H9 (cell line): Measurements from ENCODE around the gene RYR1. TPM values are rescaled to one million over a fixed set of nuclear protein-coding genes. Genes with fewer than 3 reads are reported as not detected.

Experiments used
- DNase-seq: peaks from one replicate; pipeline ENCODE4 v3.0.0-alpha.2; 2017
- H2AFZ ChIP-seq: one replicate; pipeline ENCODE4 v1.6.1; 2013; ENCODE audit warnings: mild to moderate bottlenecking, low read length, control low read depth, moderate library complexity
- H2AK5ac ChIP-seq: 2 replicates; pipeline ENCODE4 v1.6.1; 2013; ENCODE audit warnings: low read length, control low read depth, mixed read lengths; ENCODE audit not compliant: insufficient read length
- H2BK120ac ChIP-seq: one replicate; pipeline ENCODE4 v1.6.1; 2013; ENCODE audit warnings: low read depth, mild to moderate bottlenecking, low read length, control low read depth, inconsistent platforms; ENCODE audit not compliant: poor library complexity, severe bottlenecking
- H2BK12ac ChIP-seq: 2 replicates; pipeline ENCODE4 v1.6.1; 2013; ENCODE audit warnings: low read length, control low read depth, mixed read lengths, low read depth; ENCODE audit not compliant: insufficient read length
- H2BK15ac ChIP-seq: 2 replicates; pipeline ENCODE4 v1.6.1; 2013; ENCODE audit warnings: low read depth, low read length, control low read depth
- H2BK20ac ChIP-seq: one replicate; pipeline ENCODE4 v1.6.1; 2013; ENCODE audit warnings: low read depth, mild to moderate bottlenecking, low read length, control low read depth, inconsistent platforms; ENCODE audit not compliant: poor library complexity, severe bottlenecking
- H2BK5ac ChIP-seq: 2 replicates; pipeline ENCODE4 v1.6.1; 2013; ENCODE audit warnings: low read length, control low read depth, mixed read lengths; ENCODE audit not compliant: insufficient read length
- H3K14ac ChIP-seq: 2 replicates; pipeline ENCODE4 v1.6.1; 2013; ENCODE audit warnings: low read length, control low read depth; ENCODE audit not compliant: insufficient read depth
- H3K18ac ChIP-seq: 2 replicates; pipeline ENCODE4 v1.6.1; 2013; ENCODE audit warnings: low read depth, mild to moderate bottlenecking, mixed read lengths, low read length, control low read depth; ENCODE audit not compliant: insufficient read length
- H3K23ac ChIP-seq: 2 replicates; pipeline ENCODE4 v1.6.1; 2013; ENCODE audit warnings: low read length, control low read depth, mixed read lengths, low read depth; ENCODE audit not compliant: insufficient read length
- H3K23me2 ChIP-seq: 2 replicates; pipeline ENCODE4 v1.6.1; 2013; ENCODE audit warnings: low read depth, mild to moderate bottlenecking, mixed read lengths, low read length, control low read depth; ENCODE audit not compliant: insufficient read length, poor library complexity, severe bottlenecking
- H3K27ac ChIP-seq: 2 replicates; pipeline ENCODE4 v1.5.1; 2013; ENCODE audit warnings: low read length, control low read depth, mixed read lengths, low read depth; ENCODE audit not compliant: insufficient read length
- H3K27me3 ChIP-seq: 2 replicates; pipeline ENCODE4 v1.6.1; 2013; ENCODE audit warnings: low read length, control low read depth, inconsistent platforms; ENCODE audit not compliant: insufficient read depth
- H3K4ac ChIP-seq: 2 replicates; pipeline ENCODE4 v1.6.1; 2013; ENCODE audit warnings: low read depth, mild to moderate bottlenecking, control low read depth, inconsistent platforms, low read length, moderate library complexity
- H3K4me1 ChIP-seq: 2 replicates; pipeline ENCODE4 v1.6.1; 2013; ENCODE audit warnings: low read length, control low read depth, inconsistent platforms; ENCODE audit not compliant: insufficient read depth
- H3K4me2 ChIP-seq: 2 replicates; pipeline ENCODE4 v1.6.1; 2013; ENCODE audit warnings: low read length, control low read depth, mixed read lengths; ENCODE audit not compliant: insufficient read length, insufficient read depth
- H3K56ac ChIP-seq: 2 replicates; pipeline ENCODE4 v1.6.1; 2013; ENCODE audit warnings: low read depth, mild to moderate bottlenecking, mixed read lengths, low read length, control low read depth; ENCODE audit not compliant: insufficient read length
- H3K79me1 ChIP-seq: 2 replicates; pipeline ENCODE4 v1.6.1; 2013; ENCODE audit warnings: low read depth, mild to moderate bottlenecking, moderate library complexity, low read length, control low read depth, inconsistent platforms; ENCODE audit not compliant: insufficient read depth, poor library complexity, severe bottlenecking
- H3K79me2 ChIP-seq: 2 replicates; pipeline ENCODE4 v1.6.1; 2013; ENCODE audit warnings: low read length, control low read depth, inconsistent platforms; ENCODE audit not compliant: insufficient read depth
- H3K9ac ChIP-seq: 2 replicates; pipeline ENCODE4 v1.6.1; 2013; ENCODE audit warnings: low read length, control low read depth, mixed read lengths; ENCODE audit not compliant: insufficient read length; ENCODE audit errors: extremely low read depth
- H3K9me3 ChIP-seq: one replicate; pipeline ENCODE4 v1.6.1; 2013; ENCODE audit warnings: low read depth, low read length, inconsistent platforms; ENCODE audit not compliant: control insufficient read depth
- H3T11ph ChIP-seq: one replicate; pipeline ENCODE4 v1.6.1; 2013; ENCODE audit warnings: mild to moderate bottlenecking, low read length, control low read depth, inconsistent platforms
- H4K20me1 ChIP-seq: one replicate; pipeline ENCODE4 v1.6.1; 2013; ENCODE audit not compliant: control insufficient read depth, insufficient read length, insufficient read depth
- H4K5ac ChIP-seq: 2 replicates; pipeline ENCODE4 v1.6.1; 2013; ENCODE audit warnings: low read depth, mild to moderate bottlenecking, mixed read lengths, low read length, control low read depth; ENCODE audit not compliant: insufficient read length
- H4K8ac ChIP-seq: replicated peaks from 2 replicates; pipeline ENCODE4 v1.6.1; 2013; ENCODE audit warnings: low read length, control low read depth, mixed read lengths, low read depth; ENCODE audit not compliant: insufficient read length
- H4K91ac ChIP-seq: 2 replicates; pipeline ENCODE4 v1.6.1; 2013; ENCODE audit warnings: low read depth, mild to moderate bottlenecking, moderate library complexity, mixed read lengths, low read length, control low read depth; ENCODE audit not compliant: insufficient read length
- H3K27ac Mint-ChIP-seq, 3 experiments: 2 replicates in 2 of 3; 3 replicates in 1 of 3; pipeline ENCODE4 v1.8.0; 2020 to 2021; ENCODE audit warnings: mixed read lengths in 3 of 3, mild to moderate bottlenecking in 1 of 3, moderate library complexity in 1 of 3
- H3K27me3 Mint-ChIP-seq: 2 replicates; pipeline ENCODE4 v1.8.0; 2021; ENCODE audit warnings: low read depth, mild to moderate bottlenecking, moderate library complexity, mixed read lengths
- H3K36me3 Mint-ChIP-seq, 3 experiments: 2 replicates in 2 of 3; 3 replicates in 1 of 3; pipeline ENCODE4 v1.8.0; 2020 to 2021; ENCODE audit warnings: low read depth in 3 of 3, mixed read lengths in 3 of 3; ENCODE audit not compliant: insufficient read depth in 1 of 3
- H3K4me1 Mint-ChIP-seq, 2 experiments: 2 replicates each; pipeline ENCODE4 v1.8.0; 2020; ENCODE audit warnings: mixed read lengths in 2 of 2
- H3K4me3 Mint-ChIP-seq, 2 experiments: 2 replicates in 1 of 2; 3 replicates in 1 of 2; pipeline ENCODE4 v1.8.0; 2020 to 2021; ENCODE audit warnings: mild to moderate bottlenecking in 2 of 2, mixed read lengths in 2 of 2, moderate library complexity in 1 of 2
- H3K9me3 Mint-ChIP-seq, 2 experiments: 2 replicates in 1 of 2; 3 replicates in 1 of 2; pipeline ENCODE4 v1.8.0; 2020; ENCODE audit warnings: mild to moderate bottlenecking in 2 of 2, mixed read lengths in 2 of 2, moderate library complexity in 1 of 2
- WGBS: extraction: QIAGEN DNeasy Blood & Tissue Kit; methylation state at CpG from one replicate; pipeline ENCODE4 v1.1.7; 2013; ENCODE audit warnings: missing lambda C conversion rate, low lambda C conversion rate, mixed read lengths; ENCODE audit not compliant: insufficient read length; ENCODE audit errors: extremely low coverage; 5-methylcytosine and 5-hydroxymethylcytosine counted together
- total RNA-seq: library from RNA; stranded (reverse); gene quantifications from 2 replicates; pipeline ENCODE4 v1.2.1, GENCODE V29; 2021
- TF ChIP-seq, protein P1 (sequence below): fragments of 200-600 bp; sonication (generic); conservative IDR thresholded peaks from 3 replicates; pipeline ENCODE4 v1.8.0; 2021; ENCODE audit warnings: antibody characterized with exemption, mild to moderate bottlenecking

Gene RYR1
- total RNA-seq, 1 experiment from 2014 or later: 8.9 TPM

DNA sequence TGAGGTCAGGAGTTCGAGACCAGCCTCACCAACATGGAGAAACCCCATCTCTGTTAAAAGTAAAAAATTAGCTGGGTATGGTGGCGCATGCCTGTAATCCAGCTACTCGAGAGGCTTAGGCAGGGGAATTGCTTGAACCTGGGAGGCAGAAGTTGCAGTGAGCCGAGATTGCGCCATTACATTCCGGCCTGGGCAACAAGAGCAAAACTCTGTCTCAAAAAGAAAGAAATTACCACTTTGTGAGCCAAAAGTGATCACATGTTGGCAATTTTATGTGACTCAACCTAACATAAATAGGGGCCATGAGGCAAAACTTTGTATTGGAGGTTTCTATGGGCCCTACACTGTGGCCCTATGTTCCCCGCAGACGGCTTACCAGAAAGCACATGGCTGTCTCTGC is 112.1 kb downstream of the RYR1 start:
- Histone ChIP-seq H3K56ac (no peak overlapping the region), H2AK5ac (no peak overlapping the region), H4K5ac (no peak overlapping the region), H3K79me1 (no peaks in the 10 kb centered on the region), H4K8ac (no peak overlapping the region), H3K23ac (no peak overlapping the region), H3K4me2 (no peak overlapping the region), H3K27ac (no peak overlapping the region), H2AFZ (no peak overlapping the region), H4K20me1 (no peaks in the 10 kb centered on the region), H2BK12ac (no peak overlapping the region), H3K27me3 (no peaks in the 10 kb centered on the region), H3K9ac (no peak overlapping the region), H3K23me2 (no peaks in the 10 kb centered on the region), H3T11ph (no peak overlapping the region), H2BK15ac (no peak overlapping the region), H3K9me3 (no peaks in the 10 kb centered on the region), H2BK120ac (no peak overlapping the region), H2BK5ac (no peak overlapping the region), H3K18ac (no peak overlapping the region), H4K91ac (no peak overlapping the region), H3K14ac (no peak overlapping the region), H3K4ac (no peak overlapping the region), H3K79me2 (no peaks in the 10 kb centered on the region), H2BK20ac (no peak overlapping the region), H3K4me1 (0 out of 2 replicates have a peak, but pooled peaks cover 3% of the 10 kb centered on the region)
- H3K36me3 Mint-ChIP-seq: peaks cover 3 to 14% (median 6%) of the 10 kb centered on the region in 3 experiments; a peak in 4 of 7 replicates
- peak overlapping the region in 1 of 3 experiments; percentile 82; a peak in 1 of 7 replicates for H3K27ac Mint-ChIP-seq
- TF ChIP-seq, protein P1, sequence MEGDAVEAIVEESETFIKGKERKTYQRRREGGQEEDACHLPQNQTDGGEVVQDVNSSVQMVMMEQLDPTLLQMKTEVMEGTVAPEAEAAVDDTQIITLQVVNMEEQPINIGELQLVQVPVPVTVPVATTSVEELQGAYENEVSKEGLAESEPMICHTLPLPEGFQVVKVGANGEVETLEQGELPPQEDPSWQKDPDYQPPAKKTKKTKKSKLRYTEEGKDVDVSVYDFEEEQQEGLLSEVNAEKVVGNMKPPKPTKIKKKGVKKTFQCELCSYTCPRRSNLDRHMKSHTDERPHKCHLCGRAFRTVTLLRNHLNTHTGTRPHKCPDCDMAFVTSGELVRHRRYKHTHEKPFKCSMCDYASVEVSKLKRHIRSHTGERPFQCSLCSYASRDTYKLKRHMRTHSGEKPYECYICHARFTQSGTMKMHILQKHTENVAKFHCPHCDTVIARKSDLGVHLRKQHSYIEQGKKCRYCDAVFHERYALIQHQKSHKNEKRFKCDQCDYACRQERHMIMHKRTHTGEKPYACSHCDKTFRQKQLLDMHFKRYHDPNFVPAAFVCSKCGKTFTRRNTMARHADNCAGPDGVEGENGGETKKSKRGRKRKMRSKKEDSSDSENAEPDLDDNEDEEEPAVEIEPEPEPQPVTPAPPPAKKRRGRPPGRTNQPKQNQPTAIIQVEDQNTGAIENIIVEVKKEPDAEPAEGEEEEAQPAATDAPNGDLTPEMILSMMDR: no peak
- H3K4me1 Mint-ChIP-seq: peaks cover 16% of the 10 kb centered on the region in 2 experiments
- no peaks in the 10 kb centered on the region for H3K9me3 Mint-ChIP-seq
- no peaks in the 10 kb centered on the region for H3K27me3 Mint-ChIP-seq
- WGBS: no CpG with 5 or more reads among the region's 8 CpGs
- DNase-seq: no peak
- no peak overlapping the region for H3K4me3 Mint-ChIP-seq
